GM19099 (cell line): ENCODE results near the gene SART1.

Source experiments
- POLR2A ChIP-seq: IDR thresholded peaks from 3 replicates; pipeline ENCODE4 v1.6.1; 2011; ENCODE audit warnings: low read depth; ENCODE audit not compliant: insufficient read length; ENCODE audit errors: extremely low read depth

Gene SART1, protein sequence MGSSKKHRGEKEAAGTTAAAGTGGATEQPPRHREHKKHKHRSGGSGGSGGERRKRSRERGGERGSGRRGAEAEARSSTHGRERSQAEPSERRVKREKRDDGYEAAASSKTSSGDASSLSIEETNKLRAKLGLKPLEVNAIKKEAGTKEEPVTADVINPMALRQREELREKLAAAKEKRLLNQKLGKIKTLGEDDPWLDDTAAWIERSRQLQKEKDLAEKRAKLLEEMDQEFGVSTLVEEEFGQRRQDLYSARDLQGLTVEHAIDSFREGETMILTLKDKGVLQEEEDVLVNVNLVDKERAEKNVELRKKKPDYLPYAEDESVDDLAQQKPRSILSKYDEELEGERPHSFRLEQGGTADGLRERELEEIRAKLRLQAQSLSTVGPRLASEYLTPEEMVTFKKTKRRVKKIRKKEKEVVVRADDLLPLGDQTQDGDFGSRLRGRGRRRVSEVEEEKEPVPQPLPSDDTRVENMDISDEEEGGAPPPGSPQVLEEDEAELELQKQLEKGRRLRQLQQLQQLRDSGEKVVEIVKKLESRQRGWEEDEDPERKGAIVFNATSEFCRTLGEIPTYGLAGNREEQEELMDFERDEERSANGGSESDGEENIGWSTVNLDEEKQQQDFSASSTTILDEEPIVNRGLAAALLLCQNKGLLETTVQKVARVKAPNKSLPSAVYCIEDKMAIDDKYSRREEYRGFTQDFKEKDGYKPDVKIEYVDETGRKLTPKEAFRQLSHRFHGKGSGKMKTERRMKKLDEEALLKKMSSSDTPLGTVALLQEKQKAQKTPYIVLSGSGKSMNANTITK

DNA sequence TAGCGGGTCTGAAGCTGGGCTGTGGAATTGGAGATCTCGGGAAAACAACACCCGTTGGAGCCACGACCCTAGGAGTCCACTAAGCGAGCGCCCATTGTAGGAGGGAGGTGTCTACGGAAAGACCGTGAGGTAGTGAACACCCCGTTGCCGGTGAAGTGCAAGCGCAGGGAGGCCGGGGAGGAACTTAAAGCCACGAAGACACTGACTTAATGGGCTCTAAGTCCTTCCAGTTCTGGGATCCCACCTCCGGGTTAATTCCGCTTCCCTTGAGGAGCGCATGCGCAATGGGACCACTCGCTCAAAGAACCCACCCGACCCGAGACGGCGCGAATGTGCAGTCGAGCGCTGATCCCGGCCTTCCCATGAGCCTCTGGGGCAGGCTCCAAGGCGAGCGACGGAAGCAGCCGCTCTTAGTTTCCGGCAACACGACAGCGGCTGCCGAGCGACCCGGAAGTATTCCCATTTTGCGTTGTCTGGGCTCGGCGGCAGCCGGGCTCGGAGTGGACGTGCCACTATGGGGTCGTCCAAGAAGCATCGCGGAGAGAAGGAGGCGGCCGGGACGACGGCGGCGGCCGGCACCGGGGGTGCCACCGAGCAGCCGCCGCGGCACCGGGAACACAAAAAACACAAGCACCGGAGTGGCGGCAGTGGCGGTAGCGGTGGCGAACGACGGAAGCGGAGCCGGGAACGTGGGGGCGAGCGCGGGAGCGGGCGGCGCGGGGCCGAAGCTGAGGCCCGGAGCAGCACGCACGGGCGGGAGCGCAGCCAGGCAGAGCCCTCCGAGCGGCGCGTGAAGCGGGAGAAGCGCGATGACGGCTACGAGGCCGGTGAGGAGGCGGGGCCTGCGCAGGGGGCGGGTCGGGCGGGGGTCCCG, at the start of gene SART1:
SART1 (plus strand) TSS at position 468 of the 874 bp plus-strand sequence; CDS start at position 515, 47 bp downstream.
- peak; percentile 94 for TF ChIP-seq POLR2A

DNA sequence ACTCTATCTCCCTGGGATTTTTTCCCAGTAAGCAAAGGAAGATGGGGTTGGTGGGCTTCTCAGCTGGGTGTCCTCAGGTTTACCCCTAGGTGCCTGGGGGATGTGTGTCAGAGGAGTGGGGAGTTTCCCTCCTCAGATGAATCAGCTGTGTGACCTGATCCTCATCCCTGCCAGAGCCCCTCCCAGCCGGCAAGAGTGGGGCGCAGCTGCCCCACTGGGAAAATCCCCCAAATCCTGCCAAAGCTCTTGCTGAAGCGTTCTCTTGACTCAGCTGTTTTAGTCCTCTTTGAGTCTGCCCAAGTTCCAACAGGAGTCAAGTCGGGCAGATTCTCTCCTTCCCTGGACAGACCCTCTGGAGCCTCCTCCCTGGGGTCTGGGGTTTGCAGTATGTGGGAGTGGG, 48.7 kb upstream of the SART1 start:
- TF ChIP-seq POLR2A: no peak

DNA sequence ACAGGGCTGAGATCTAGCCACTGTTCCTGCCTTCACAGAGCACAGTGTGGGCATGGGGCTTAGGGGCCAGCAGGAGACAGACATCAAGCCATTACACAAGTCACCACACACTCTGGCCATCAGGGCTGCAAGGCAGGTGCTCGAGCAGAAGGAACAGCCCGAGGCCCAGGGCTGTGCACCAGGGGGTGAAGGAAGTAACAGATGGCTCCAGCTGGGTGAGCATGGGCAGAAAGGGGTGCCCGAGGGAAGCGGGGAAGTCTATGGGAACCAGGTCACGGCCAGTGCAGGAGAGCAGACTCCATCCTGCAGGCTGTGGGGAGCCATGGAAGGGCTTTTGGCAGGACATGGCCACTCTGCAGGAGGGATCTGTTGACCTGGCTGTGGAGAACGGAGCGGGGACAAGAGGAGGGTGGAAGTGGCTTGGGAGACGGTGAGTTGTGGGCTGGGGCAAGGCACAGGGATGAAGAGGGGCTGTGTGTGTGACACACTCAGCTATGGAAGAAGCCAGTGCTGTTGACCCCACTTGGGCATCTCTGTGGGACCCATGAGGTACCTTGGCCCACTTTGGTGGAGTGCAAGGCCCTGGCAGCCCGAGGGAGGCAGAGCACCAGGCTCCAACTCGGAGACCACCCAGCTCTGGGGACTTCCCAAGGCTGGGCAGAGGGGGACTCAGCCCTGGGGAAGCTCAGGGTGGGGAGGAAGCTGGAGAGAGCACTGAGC, 46.3 kb upstream of the SART1 start:
- TF ChIP-seq POLR2A: no peak

DNA sequence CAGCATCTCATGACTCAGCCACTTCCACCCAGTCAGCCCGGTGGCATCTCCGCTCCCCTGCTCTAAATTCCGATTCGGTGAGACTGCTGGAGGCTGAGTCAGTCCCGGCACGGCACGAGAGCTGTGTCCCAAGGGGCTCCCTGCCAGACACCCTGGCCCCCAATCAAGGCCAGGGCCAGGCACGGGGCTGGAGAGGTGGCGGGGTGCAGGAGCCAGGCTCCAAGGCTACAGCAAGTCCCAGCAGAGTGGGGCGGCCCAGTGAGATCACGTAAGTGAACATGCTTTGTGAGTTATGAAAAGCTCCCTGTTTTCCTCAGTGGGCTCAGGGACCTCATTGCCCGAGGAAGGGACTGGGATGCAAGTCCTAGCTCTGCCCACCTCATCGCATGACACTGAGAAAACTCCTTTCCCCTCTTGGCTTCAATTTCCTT, 45.7 kb upstream of the SART1 start:
- TF ChIP-seq POLR2A: no peak

DNA sequence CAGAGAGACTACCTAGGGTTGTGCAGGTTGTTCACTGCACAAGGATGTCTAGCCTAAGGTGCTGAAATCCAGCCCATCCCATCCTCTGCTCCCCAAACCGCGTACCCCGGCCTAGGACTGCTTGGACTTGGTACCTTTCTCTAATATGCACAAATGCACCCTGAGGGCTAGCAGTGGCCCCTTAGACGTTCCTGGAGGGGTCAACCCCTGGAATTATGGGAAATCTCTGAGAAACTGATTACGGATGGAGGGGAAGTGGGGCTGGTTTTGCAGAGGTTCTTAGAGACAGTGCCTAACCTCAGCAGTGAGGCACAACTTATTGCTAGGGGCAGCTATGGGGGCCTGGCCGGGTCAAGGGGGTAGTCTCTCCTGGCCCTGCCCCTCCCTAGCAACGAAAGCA, 45.1 kb upstream of the SART1 start:
- TF ChIP-seq POLR2A: no peak

DNA sequence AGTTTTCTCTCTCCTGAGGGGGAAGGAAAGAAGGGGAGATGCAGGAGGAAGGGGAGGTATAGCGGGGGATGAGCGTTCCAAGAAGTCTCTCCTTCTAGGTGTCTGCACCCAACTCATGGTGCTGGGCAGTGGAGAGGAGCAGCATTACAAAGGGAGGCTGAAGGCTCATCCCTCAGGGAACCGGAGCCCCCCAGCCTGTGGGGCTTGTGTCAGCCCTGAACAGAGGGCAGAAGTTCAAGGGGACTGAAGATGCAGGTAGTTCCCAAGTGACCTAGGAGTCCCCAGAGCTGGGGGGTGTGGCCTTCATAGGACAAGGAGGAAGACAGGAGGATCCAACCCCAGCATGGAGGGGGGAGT, 44.5 kb upstream of the SART1 start:
- TF ChIP-seq POLR2A: no peak

DNA sequence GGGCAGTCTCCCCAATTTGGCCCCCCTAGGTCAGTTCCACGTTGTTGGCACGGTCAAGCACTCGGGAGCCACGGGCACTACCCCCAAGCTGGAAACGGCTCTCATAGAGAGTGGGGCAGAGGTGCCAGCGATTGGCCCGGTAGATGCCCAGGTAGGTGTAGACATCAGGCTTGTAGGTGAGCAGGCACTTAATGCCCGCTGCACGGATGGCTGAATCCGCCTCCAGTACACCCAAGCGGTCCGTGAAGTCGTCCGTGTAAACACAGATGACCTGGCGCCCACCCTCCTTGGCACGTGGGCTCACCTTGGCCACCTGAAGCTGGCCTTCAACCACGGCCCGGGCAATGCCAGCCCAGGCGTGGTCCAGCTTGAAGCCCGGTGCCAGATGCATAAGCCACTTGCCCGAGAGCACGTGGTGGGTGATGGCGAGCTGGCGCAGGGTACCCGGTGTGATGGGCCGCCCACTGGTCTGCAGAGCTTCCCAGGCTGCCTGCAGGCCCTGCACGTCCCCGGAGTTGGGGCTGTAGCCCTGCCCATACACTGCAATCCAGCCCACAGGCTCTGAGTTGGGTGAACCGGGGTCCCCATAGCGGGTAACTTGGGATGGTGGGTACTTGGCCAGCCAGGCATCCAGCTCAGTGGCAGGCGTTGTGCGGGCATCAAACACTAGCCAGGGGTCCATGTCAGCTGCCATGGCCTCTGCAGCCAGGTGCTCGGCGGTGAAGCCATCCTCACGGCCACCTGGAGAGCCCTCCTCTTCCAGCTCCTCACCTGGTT, 43.9 kb upstream of the SART1 start:
- no peak for TF ChIP-seq POLR2A

DNA sequence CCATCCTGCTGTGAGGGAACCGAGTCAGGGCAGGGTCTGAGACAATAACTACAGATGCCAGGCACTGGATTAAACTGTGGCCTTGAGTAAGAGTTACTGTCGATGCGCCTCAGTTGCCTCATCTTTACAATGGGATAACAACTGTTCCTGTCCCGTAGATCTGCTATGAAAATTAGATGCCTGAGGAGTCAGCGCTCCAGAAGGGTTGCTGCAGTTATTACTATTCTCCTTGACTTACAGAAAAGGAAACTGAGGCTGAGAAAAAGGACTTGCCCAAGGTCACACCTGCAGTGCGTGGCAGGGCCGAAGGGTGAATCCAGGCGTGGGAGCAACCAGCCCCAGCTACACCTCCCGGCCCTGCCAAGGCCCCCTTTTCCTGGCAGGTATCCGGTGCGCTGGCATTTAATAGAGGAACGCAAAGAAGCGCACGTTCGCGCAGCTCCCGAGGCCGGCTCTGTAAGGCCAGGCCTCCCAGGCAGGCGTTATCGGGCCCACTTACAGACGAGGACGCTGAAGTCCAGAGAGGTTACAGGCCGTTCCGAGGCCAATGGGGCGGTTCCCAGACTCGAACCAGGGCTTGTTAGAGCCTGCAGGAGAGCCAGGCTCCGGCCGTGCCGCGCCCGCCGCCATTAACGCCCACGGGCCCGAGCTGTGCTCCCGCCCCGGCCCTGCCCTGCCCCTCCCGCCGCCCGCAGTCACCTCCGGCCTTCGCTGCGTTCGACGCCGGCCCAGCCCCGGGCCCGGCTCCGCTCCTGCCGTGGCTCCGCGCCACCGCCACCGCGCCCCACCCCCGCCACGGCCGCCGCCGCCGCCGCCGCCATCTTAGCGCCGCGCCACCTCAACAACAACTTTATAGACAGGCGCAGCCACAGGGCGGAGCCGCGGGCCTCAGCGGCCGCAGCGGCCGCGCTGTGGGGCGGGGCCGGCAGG, 43.1 kb upstream of the SART1 start, which contains the start of gene C11orf68:
C11orf68 (minus strand) TSS at position 852 of the 930 bp plus-strand sequence; CDS start at position 821, 31 bp downstream.
- peak; percentile 82 for TF ChIP-seq POLR2A

DNA sequence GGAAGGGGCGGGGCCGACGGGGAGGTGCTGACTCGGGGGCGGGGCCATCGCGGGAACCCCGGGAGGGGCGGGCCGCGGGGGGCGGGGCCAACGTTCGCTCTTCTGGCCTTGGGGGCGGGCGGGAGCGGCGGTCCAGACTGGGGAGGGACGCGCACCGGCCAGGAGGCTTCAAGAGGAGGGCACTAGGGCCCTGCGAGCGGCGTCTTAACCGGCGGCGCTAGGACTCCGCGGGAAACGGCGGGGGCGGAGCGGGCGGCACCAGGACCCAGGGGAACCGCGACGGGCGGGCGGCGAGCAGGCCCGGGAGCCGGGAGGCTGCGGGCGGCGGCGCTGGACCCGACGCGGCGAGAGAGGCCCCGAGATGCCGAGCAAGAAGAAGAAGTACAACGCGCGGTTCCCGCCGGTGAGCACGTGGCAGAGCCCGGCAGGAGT, 42.4 kb upstream of the SART1 start, which contains the start of gene DRAP1:
DRAP1 (plus strand) TSS at position 286 of the 432 bp plus-strand sequence; CDS start at position 362, 76 bp downstream.
- no peak for TF ChIP-seq POLR2A

DNA sequence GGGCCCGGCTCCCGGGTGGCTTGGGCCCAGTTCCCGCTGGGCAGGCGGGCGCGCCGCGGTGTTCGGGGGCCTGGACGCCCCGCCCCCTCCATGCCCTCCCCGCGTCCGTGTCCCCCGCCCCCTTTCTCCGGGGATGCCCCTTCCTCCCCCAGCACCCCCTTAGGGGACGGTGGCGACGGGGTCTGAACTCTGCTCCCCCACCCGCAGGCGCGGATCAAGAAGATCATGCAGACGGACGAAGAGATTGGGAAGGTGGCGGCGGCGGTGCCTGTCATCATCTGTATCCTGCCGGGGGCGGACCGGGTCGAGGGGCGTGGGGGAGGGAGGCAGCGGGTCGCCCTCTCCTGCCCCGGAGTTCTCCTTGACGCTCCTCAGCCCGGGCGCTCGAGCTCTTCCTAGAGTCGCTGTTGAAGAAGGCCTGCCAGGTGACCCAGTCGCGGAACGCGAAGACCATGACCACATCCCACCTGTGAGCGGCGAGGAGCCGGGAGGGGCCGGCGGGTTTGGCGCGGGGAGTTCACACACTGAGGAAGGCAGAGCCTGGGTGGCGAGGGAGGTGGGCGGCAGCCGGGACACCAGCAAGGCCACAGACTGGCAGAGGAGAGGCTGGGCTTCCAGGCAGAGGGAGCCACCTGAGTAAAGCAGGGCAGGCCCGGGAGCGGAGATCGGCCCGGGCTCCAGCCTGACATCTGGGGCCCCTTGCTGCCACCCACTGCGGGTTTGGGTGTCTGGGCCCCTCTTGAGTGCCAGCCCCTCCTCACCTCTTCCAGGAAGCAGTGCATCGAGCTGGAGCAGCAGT, 41.8 kb upstream of the SART1 start:
- peak; percentile 22 for TF ChIP-seq POLR2A

DNA sequence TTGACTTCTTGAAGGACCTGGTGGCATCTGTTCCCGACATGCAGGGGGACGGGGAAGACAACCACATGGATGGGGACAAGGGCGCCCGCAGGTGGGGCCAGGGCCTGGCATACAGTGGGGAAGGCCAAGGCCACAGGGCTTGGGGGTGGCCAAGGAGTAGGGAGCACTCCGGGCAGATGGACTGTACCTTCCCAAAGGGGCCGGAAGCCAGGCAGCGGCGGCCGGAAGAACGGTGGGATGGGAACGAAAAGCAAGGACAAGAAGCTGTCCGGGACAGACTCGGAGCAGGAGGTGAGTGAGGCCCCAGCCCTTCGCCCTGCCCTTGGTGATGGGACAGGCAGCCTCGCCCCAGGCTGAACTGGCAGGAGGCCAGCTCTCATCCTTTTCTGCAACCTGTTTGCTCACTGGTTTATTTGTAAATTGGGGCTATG, 41.1 kb upstream of the SART1 start:
- TF ChIP-seq POLR2A: no peak
